CD8-positive, alpha-beta memory T cell (primary cell): ENCODE results near the gene ADD3. TPM values are rescaled to one million over a fixed set of nuclear protein-coding genes. Genes with fewer than 3 reads are reported as not detected.
A peak's percentile ranks its signal among the peaks of the same experiment; 100 is the strongest.

Source experiments
- CTCF ChIA-PET: fragments of 350-600 bp; sonication (Branson Sonifier 250); formaldehyde crosslinking; loops from one replicate; lab custom pipeline; 2021; ENCODE audit warnings: antibody characterized with exemption; lab: Charles Lee
- POLR2A ChIA-PET: fragments of 350-600 bp; sonication (Branson Sonifier 250); formaldehyde crosslinking; loops from one replicate; lab custom pipeline; 2021; ENCODE audit warnings: antibody characterized with exemption; lab: Charles Lee
- DNase-seq, 5 donors: peaks; one replicate each; pipeline versions ENCODE4 v3.0.0 to v3.0.0-alpha.2; 2020 to 2022; ENCODE audit warnings: mixed read lengths in 1 of 5
- H3K27ac ChIP-seq: one replicate; pipeline ENCODE4 v1.7.0; 2013; ENCODE audit warnings: low read depth, mild to moderate bottlenecking, low read length, moderate library complexity
- H3K27me3 ChIP-seq: 2 replicates; pipeline ENCODE4 v1.7.0; 2013; ENCODE audit warnings: low read length, mild to moderate bottlenecking; ENCODE audit not compliant: insufficient read depth, poor library complexity, severe bottlenecking
- H3K36me3 ChIP-seq: 2 replicates; pipeline ENCODE4 v1.7.0; 2013; ENCODE audit warnings: mild to moderate bottlenecking, low read length, moderate library complexity; ENCODE audit not compliant: insufficient read depth
- H3K4me1 ChIP-seq: 2 replicates; pipeline ENCODE4 v1.7.0; 2013; ENCODE audit warnings: mild to moderate bottlenecking, low read length, moderate library complexity; ENCODE audit not compliant: insufficient read depth
- H3K4me3 ChIP-seq: 2 replicates; pipeline ENCODE4 v1.7.0; 2013; ENCODE audit warnings: mild to moderate bottlenecking, low read length
- H3K9me3 ChIP-seq: 2 replicates; pipeline ENCODE4 v1.7.0; 2013; ENCODE audit warnings: mild to moderate bottlenecking, low read length
- H3K27ac Mint-ChIP-seq, 8 donors: one replicate each; pipeline ENCODE4 v1.8.0; 2020 to 2021; ENCODE audit warnings: mixed read lengths in 8 of 8, mild to moderate bottlenecking in 6 of 8, inconsistent platforms in 3 of 8, moderate library complexity in 3 of 8
- H3K27me3 Mint-ChIP-seq, 2 donors: one replicate each; pipeline ENCODE4 v1.8.0; 2020 to 2021; ENCODE audit warnings: mixed read lengths in 2 of 2, mild to moderate bottlenecking in 1 of 2, moderate library complexity in 1 of 2
- H3K36me3 Mint-ChIP-seq, 3 donors: one replicate each; pipeline ENCODE4 v1.8.0; 2020 to 2021; ENCODE audit warnings: mixed read lengths in 3 of 3, inconsistent platforms in 1 of 3, mild to moderate bottlenecking in 1 of 3
- H3K4me1 Mint-ChIP-seq, 3 donors: one replicate each; pipeline ENCODE4 v1.8.0; 2020 to 2021; ENCODE audit warnings: mixed read lengths in 3 of 3, inconsistent platforms in 1 of 3, mild to moderate bottlenecking in 1 of 3
- H3K4me3 Mint-ChIP-seq, 7 donors: one replicate each; pipeline ENCODE4 v1.8.0; 2020 to 2021; ENCODE audit warnings: mixed read lengths in 7 of 7, mild to moderate bottlenecking in 6 of 7, moderate library complexity in 4 of 7, inconsistent platforms in 2 of 7
- H3K9me3 Mint-ChIP-seq, 5 donors: one replicate each; pipeline ENCODE4 v1.8.0; 2020 to 2022; ENCODE audit warnings: mixed read lengths in 5 of 5, mild to moderate bottlenecking in 3 of 5, moderate library complexity in 2 of 5, inconsistent platforms in 1 of 5
- polyA plus RNA-seq: library from polyadenylated mRNA; unstranded; fragments of 300-500 nt; fragmentation: Illumina TruSeq; gene quantifications from one replicate; pipeline ENCODE4 v1.2.3, GENCODE V29; 2021
- total RNA-seq, 2 experiments: library from RNA; stranded (reverse); gene quantifications; one replicate each; pipeline ENCODE4 v1.2.3, GENCODE V29; 2021

Gene ADD3
- total and polyA plus RNA-seq, 3 experiments from 2014 or later, result 39.4 to 378 (median 50.3) TPM

DNA sequence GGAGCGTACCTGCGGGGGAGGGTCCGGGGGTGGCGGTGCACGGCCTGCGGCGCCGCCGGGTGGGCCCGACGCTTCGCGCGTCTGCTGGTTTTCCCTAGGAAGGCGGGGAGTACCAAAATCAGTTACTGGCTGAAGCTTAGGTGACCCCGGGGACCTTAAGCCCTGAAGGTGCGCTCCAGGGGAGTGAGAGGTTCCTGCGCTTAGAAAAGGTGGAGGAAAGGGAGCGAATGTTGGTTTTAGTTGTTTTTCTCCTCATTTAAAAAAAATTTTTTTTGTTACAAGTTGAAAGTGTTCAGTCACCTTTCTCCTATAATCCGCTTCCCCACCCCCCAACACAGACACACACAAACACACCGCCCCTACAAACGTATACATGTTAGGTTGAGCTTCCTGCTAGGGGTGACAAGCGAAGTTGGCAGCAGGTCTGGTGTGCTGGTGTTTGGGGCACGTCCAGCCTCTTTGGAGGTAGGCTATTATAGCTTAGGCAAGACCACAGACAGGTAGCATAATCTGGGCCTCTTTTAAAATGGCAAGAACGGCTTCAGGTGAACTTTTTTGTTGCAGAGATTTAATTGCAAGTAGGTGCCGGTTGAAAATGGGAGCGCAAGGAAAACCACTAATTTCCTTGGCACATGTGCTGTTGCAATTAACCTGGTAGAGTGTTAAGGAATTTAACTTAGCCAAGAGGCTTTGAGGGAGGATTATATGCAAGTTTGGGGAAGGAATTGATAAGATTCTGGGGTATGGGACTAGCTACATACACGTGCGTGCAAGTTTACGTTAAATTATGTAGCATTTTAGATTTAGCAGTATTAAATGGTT lies 945 bp downstream of the ADD3 start:
- peaks cover 45 to 50% (median 50%) of the 10 kb centered on the region in 3 donors for H3K4me1 Mint-ChIP-seq
- no peaks in the 10 kb centered on the region for H3K27me3 Mint-ChIP-seq
- H3K36me3 ChIP-seq, result no peaks in the 10 kb centered on the region
- H3K27ac Mint-ChIP-seq, result peak overlapping the region in 6 of 8 donors; percentile 86 to 99 (median 93)
- peak; percentile 26 to 71 (median 55) for DNase-seq
- H3K4me3 ChIP-seq, result peak overlapping the region; percentile 91
- peak overlapping the region; percentile 75 for H3K27ac ChIP-seq
- no peak overlapping the region for H3K4me3 Mint-ChIP-seq
- no peaks in the 10 kb centered on the region for H3K27me3 ChIP-seq
- ChIA-PET POLR2A (interaction anchor here (0.6 to 2.6 kb wide), 8 partner anchors 11 to 200 kb away, joined by 3 to 18 read pairs (median 4); no protein-coding TSS in a partner anchor), CTCF (interaction anchor here (0.9 to 1.6 kb wide), 4 partner anchors 49 to 99 kb away, joined by 3 to 9 read pairs (median 4); no protein-coding TSS in a partner anchor)
- H3K9me3 ChIP-seq, result no peaks in the 10 kb centered on the region
- peaks cover 39% of the 10 kb centered on the region for H3K4me1 ChIP-seq
- peaks cover 0 to 10% (median 0%) of the 10 kb centered on the region in 3 donors for H3K36me3 Mint-ChIP-seq
- no peaks in the 10 kb centered on the region for H3K9me3 Mint-ChIP-seq

DNA sequence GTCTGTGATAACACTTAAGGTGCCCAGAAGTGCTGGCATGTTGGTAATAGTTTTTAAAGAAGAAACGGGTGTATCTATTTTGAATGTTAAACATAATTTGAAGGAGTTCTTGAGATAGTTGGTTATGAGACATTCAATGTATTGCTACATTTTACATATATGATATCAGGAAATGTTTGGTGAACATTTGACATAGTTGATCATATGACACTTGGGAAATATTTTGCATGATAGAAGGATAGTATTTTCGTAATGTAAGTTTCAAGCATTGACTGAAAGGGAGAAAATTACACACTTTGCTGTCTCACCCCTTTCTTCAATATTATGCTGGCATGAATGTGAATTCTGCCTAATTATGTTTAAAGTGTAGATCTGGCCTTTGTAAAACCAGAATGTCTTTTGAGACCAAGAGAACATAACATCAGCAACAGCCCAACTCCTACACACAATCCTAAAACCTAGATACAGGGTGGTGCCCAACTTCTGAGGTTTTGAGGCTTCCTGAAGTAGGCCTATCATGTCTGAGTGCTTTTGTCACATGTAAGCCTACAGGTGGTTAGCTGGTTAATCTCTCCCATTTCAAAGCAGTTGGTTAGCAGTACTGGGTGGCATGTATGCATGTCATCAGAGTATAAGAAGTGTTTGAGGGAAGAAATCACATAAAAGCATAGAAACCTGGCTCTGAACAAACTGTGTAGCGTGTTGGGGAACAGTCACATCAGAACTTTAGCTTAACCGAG lies 2.1 kb downstream of the ADD3 start:
- H3K27ac ChIP-seq, result no peak overlapping the region
- no peaks in the 10 kb centered on the region for H3K36me3 ChIP-seq
- Mint-ChIP-seq H3K4me3 (no peak overlapping the region), H3K9me3 (no peaks in the 10 kb centered on the region), H3K36me3 (peaks cover 0 to 15% (median 0%) of the 10 kb centered on the region in 3 donors), H3K27ac (peak overlapping the region in 7 of 8 donors; percentile 60 to 99 (median 87)), H3K4me1 (peaks cover 50 to 60% (median 59%) of the 10 kb centered on the region in 3 donors), H3K27me3 (no peaks in the 10 kb centered on the region)
- peak; percentile 13 to 89 (median 72) for DNase-seq
- peak overlapping the region; percentile 91 for H3K4me3 ChIP-seq
- ChIA-PET CTCF (interaction anchor here (0.7 to 2.1 kb wide), 6 partner anchors 48 to 126 kb away, joined by 3 to 7 read pairs (median 4); no protein-coding TSS in a partner anchor), POLR2A (interaction anchor here (0.7 to 2.6 kb wide), 4 partner anchors 63 to 198 kb away, joined by 3 to 18 read pairs (median 4); no protein-coding TSS in a partner anchor)
- H3K27me3 ChIP-seq, result no peaks in the 10 kb centered on the region
- H3K4me1 ChIP-seq, result peaks cover 51% of the 10 kb centered on the region
- H3K9me3 ChIP-seq, result no peaks in the 10 kb centered on the region

DNA sequence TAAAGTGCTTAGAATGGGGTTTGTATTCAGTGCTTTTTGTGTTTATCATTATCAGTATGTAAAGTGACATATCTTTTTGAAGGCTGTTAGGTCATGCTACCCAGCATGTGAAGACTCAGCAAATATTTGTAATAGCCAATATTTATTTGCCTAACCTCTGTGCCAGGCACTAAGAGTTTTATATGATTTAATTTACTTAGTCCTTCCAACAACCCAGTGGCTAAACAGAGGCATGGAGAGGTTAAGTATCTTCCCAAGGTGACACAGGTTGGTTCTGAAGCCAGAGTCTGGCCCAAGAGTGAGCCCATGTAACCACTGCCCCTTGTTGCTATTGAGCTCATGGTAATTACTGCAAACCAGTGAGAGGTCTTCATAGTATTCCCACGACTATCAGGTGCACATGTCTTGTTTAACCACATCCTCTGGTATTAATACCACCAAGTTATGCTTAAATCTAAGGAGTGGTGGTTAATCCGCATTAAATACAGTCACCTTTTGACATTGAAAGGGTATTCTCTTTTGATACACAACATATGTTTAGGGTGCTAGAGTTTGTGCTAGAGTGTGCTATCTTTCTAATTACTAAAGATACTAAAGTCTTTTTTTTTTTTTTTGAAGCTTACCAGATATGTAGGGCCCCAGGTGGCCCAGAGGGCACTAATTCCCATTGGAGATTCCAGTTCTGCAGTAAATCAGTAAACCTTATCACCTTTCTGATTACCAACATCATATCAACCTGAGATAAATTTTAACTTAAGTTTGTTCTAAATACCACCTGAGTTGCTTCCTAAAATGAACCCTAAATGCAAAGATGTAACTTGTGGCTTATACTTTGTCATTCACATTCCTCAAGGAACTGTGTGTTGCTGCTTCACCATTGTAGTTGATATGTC lies 2.9 kb downstream of the ADD3 start:
- ChIA-PET POLR2A (interaction anchor here (0.5 to 0.7 kb wide), 2 partner anchors 65 to 153 kb away, joined by 3 read pairs; no protein-coding TSS in a partner anchor), CTCF (interaction anchor here (0.7 to 2.1 kb wide), 6 partner anchors 48 to 127 kb away, joined by 3 to 7 read pairs (median 4); no protein-coding TSS in a partner anchor)
- Mint-ChIP-seq H3K27ac (peak overlapping the region in 7 of 8 donors; percentile 47 to 99 (median 87)), H3K4me1 (peaks cover 53 to 67% (median 67%) of the 10 kb centered on the region in 3 donors), H3K27me3 (no peaks in the 10 kb centered on the region), H3K36me3 (peaks cover 0 to 18% (median 0%) of the 10 kb centered on the region in 3 donors), H3K9me3 (no peaks in the 10 kb centered on the region), H3K4me3 (no peak overlapping the region)
- H3K27ac ChIP-seq, result no peak overlapping the region
- H3K36me3 ChIP-seq, result no peaks in the 10 kb centered on the region
- DNase-seq, result no peak
- H3K4me3 ChIP-seq, result peak overlapping the region; percentile 91
- no peaks in the 10 kb centered on the region for H3K27me3 ChIP-seq
- no peaks in the 10 kb centered on the region for H3K9me3 ChIP-seq
- peaks cover 58% of the 10 kb centered on the region for H3K4me1 ChIP-seq

DNA sequence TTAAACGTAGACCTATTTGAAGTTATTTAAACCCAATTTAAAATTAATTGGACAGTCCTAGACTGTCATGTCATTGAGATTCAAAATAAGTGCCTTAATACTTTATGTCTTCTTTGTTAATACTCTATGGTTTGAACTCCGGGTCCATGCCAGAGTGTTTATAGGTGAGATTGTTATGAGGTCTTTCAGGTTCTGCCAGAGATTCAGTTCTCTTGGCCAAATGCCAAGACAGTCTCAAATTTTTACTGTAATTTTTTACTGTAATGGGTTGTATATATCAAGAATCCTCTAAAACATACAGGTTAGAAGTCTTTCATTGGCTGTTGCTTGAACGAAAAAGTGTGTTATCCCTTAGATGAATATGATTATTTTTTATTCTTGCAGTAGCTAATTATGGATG lies 3.9 kb downstream of the ADD3 start:
- H3K27ac Mint-ChIP-seq, result peak overlapping the region in 5 of 8 donors; percentile 10 to 77 (median 72)
- no peak overlapping the region for H3K27ac ChIP-seq
- peaks cover 62 to 76% (median 76%) of the 10 kb centered on the region in 3 donors for H3K4me1 Mint-ChIP-seq

DNA sequence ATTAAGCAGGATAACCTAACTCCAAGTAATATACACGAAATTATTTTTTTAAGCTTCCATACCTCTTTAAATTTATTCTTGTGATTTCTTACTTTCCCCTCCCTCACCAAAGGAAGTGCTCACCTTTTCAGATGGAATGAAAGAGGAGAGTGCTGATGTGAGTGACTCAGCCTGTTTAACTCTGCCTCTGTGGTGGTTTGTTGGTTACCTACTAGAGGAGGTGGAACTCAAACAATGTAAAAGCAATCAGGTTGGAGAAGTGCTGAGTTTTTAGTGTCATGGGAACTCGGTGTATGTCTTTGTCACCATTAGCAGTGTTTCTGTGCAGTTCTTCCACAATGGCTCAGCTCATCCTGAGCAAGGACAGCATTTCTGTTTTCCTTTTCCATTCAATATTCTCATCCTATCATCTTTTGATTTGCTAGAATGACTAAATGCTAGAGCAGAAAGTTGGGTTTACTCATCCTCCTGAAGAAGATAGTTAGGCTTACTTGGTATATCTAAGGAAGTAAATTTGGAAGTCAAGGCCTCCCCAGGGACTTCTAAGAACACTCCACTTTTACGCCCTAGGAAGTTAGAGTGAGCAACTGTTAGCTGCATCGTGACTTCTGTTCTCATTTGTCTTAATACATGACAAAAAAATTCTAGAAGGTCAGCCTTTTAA lies 6.0 kb downstream of the ADD3 start:
- ChIA-PET CTCF (interaction anchor here (1.0 kb wide), 1 partner anchor 56 kb away, joined by 3 read pairs; no protein-coding TSS in a partner anchor), POLR2A (interaction anchor here (0.6 kb wide), 2 partner anchors 14 to 92 kb away, joined by 5 read pairs; no protein-coding TSS in a partner anchor)
- Histone ChIP-seq H3K9me3 (no peaks in the 10 kb centered on the region), H3K27me3 (no peaks in the 10 kb centered on the region), H3K36me3 (no peaks in the 10 kb centered on the region), H3K27ac (no peak overlapping the region), H3K4me1 (peaks cover 82% of the 10 kb centered on the region), H3K4me3 (no peak overlapping the region)
- Mint-ChIP-seq H3K27me3 (no peaks in the 10 kb centered on the region), H3K9me3 (no peaks in the 10 kb centered on the region), H3K27ac (peak overlapping the region; percentile 49 to 92 (median 87)), H3K36me3 (peaks cover 0 to 19% (median 2%) of the 10 kb centered on the region in 3 donors), H3K4me1 (peaks cover 78 to 95% (median 95%) of the 10 kb centered on the region in 3 donors), H3K4me3 (peak overlapping the region; percentile 27 to 65 (median 45))
- peak in 2 of 5 donors; percentile 43 to 45 for DNase-seq

More for the DNA sequence above, 3.9 kb downstream of the ADD3 start:
- no peaks in the 10 kb centered on the region for H3K27me3 Mint-ChIP-seq
- no peak overlapping the region for H3K4me3 ChIP-seq
- H3K4me3 Mint-ChIP-seq, result peak overlapping the region in 4 of 7 donors; percentile 53 to 59 (median 56)
- H3K27me3 ChIP-seq, result no peaks in the 10 kb centered on the region
- no peaks in the 10 kb centered on the region for H3K9me3 Mint-ChIP-seq
- CTCF ChIA-PET, result interaction anchor here (0.8 kb wide), 1 partner anchor 57 kb away, joined by 4 read pairs; no protein-coding TSS in a partner anchor
- DNase-seq, result no peak
- H3K4me1 ChIP-seq, result peaks cover 62% of the 10 kb centered on the region
- H3K36me3 ChIP-seq, result no peaks in the 10 kb centered on the region
- H3K36me3 Mint-ChIP-seq, result peaks cover 0 to 23% (median 2%) of the 10 kb centered on the region in 3 donors
- H3K9me3 ChIP-seq, result no peaks in the 10 kb centered on the region
- POLR2A ChIA-PET, result no interaction called here

DNA sequence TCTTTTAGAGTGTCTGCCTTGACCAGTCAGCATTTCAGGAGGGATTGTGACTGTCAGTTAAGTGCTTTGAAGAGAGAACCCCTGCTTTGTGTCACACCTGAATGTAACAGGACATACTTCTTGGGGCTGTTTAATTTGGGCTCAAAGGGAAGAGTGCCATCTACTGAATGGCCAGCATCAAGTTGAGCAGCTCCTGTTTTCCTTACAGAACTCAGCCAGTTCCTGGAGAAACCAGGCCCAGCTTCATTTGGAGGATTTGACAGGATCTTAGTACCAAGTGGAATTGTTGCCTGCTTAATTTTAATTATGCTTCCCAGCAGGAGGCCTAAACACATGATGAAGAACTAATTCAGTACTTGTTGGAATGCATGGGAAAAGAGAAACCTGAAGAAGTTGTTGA lies 8.3 kb downstream of the ADD3 start:
- H3K4me3 Mint-ChIP-seq, result peak overlapping the region in 5 of 7 donors; percentile 5 to 41 (median 8)
- Histone ChIP-seq H3K36me3 (no peaks in the 10 kb centered on the region), H3K4me1 (peaks cover 86% of the 10 kb centered on the region), H3K27ac (no peak overlapping the region), H3K27me3 (no peaks in the 10 kb centered on the region), H3K9me3 (no peaks in the 10 kb centered on the region), H3K4me3 (no peak overlapping the region)
- H3K27ac Mint-ChIP-seq, result peak overlapping the region; percentile 42 to 94 (median 74)
- H3K27me3 Mint-ChIP-seq, result no peaks in the 10 kb centered on the region
- H3K9me3 Mint-ChIP-seq, result no peaks in the 10 kb centered on the region
- peaks cover 77 to 93% (median 89%) of the 10 kb centered on the region in 3 donors for H3K4me1 Mint-ChIP-seq
- DNase-seq, result no peak
- peaks cover 0 to 15% (median 2%) of the 10 kb centered on the region in 3 donors for H3K36me3 Mint-ChIP-seq
- POLR2A ChIA-PET, result no interaction called here
- CTCF ChIA-PET, result interaction anchor here (2.0 kb wide), 1 partner anchor 132 kb away, joined by 8 read pairs; no protein-coding TSS in a partner anchor
